HepG2 (cell line): ENCODE data around the gene MVK. TPM values are rescaled to one million over a fixed set of nuclear protein-coding genes. Genes with fewer than 3 reads are reported as not detected.

Experiments used
- BHLHE40 ChIP-seq: IDR thresholded peaks from 2 replicates; pipeline ENCODE4 v1.6.1; 2011; ENCODE audit warnings: low read length, improper control_type of control experiment
- FOXK1 ChIP-seq: sonication (generic); formaldehyde crosslinking; IDR thresholded peaks from 2 replicates; pipeline ENCODE4 v1.4.0; 2020; ENCODE audit warnings: low read depth, missing genetic modification reagents, borderline replicate concordance
- FOXP1 ChIP-seq, 2 experiments: fragments of 450-650 bp in 1 of 2; IDR thresholded peaks; 2 replicates each; pipeline ENCODE4 v1.6.1; 2017 to 2018; ENCODE audit warnings: antibody characterized with exemption in 1 of 2
- HNRNPK ChIP-seq: fragments of 200-400 bp; formaldehyde crosslinking; IDR thresholded peaks from 2 replicates; pipeline ENCODE4 v1.6.1; 2018; ENCODE audit warnings: low read length, low read depth, moderate library complexity, mild to moderate bottlenecking; ENCODE audit not compliant: poor library complexity, severe bottlenecking
- MYC ChIP-seq: sonication (generic); formaldehyde crosslinking; IDR thresholded peaks from 2 replicates; pipeline ENCODE4 v1.9.0; 2021; ENCODE audit warnings: missing genetic modification reagents, borderline replicate concordance
- NFE2L2 ChIP-seq: fragments of 150-350 bp; IDR thresholded peaks from 2 replicates; pipeline ENCODE4 v1.6.1; 2014; ENCODE audit warnings: low read length
- NONO ChIP-seq, 2 experiments: fragments of 450-650 bp in 1 of 2; sonication (generic) in 1 of 2; formaldehyde crosslinking in 1 of 2; IDR thresholded peaks in 1 of 2; conservative IDR thresholded peaks in 1 of 2; 2 replicates each; pipeline versions ENCODE4 v1.6.1 to v1.8.0; 2017 to 2022; ENCODE audit warnings: mild to moderate bottlenecking in 1 of 2, missing genetic modification reagents in 1 of 2, moderate library complexity in 1 of 2
- NR2C2 ChIP-seq: sonication (generic); formaldehyde crosslinking; IDR thresholded peaks from 2 replicates; pipeline ENCODE4 v1.4.0; 2020; ENCODE audit warnings: missing genetic modification reagents, mild to moderate bottlenecking, moderate library complexity, borderline replicate concordance
- PHF21A ChIP-seq: sonication (generic); formaldehyde crosslinking; IDR thresholded peaks from 2 replicates; pipeline ENCODE4 v1.5.0; 2020; ENCODE audit warnings: mild to moderate bottlenecking, missing genetic modification reagents
- POLR2G ChIP-seq: fragments of 200-400 bp; formaldehyde crosslinking; IDR thresholded peaks from 2 replicates; pipeline ENCODE4 v1.6.1; 2018; ENCODE audit warnings: mild to moderate bottlenecking, low read depth, low read length, moderate library complexity
- RXRA ChIP-seq: sonication (generic); formaldehyde crosslinking; IDR thresholded peaks from 2 replicates; pipeline ENCODE4 v1.5.1; 2020; ENCODE audit warnings: missing genetic modification reagents
- SIN3B ChIP-seq: fragments of 150-350 bp; IDR thresholded peaks from 2 replicates; pipeline ENCODE4 v1.6.1; 2014; ENCODE audit warnings: low read length
- TEAD2 ChIP-seq: sonication (generic); formaldehyde crosslinking; IDR thresholded peaks from 2 replicates; pipeline ENCODE4 v1.9.0; 2021; ENCODE audit warnings: missing genetic modification reagents
- TMF1 ChIP-seq: sonication (generic); formaldehyde crosslinking; IDR thresholded peaks from 2 replicates; pipeline ENCODE4 v1.8.1; 2022; ENCODE audit warnings: low read depth, missing genetic modification reagents
- YEATS2 ChIP-seq: sonication (generic); formaldehyde crosslinking; IDR thresholded peaks from 2 replicates; pipeline ENCODE4 v1.4.0; 2020; ENCODE audit warnings: missing genetic modification reagents, borderline replicate concordance
- ZFY ChIP-seq: sonication (generic); formaldehyde crosslinking; IDR thresholded peaks from 2 replicates; pipeline ENCODE4 v1.4.0; 2020; ENCODE audit warnings: missing genetic modification reagents
- ZNF296 ChIP-seq: sonication (generic); formaldehyde crosslinking; conservative IDR thresholded peaks from 2 replicates; pipeline ENCODE4 v1.5.0; 2020; ENCODE audit warnings: mild to moderate bottlenecking, missing genetic modification reagents
- ZNF441 ChIP-seq: sonication (generic); formaldehyde crosslinking; IDR thresholded peaks from 2 replicates; pipeline ENCODE4 v1.7.0; 2021; ENCODE audit warnings: missing genetic modification reagents, borderline replicate concordance
- ZNF550 ChIP-seq: sonication (generic); formaldehyde crosslinking; IDR thresholded peaks from 2 replicates; pipeline ENCODE4 v1.4.0; 2020; ENCODE audit warnings: mild to moderate bottlenecking, missing genetic modification reagents, borderline replicate concordance
- ZNF768 ChIP-seq: sonication (generic); formaldehyde crosslinking; IDR thresholded peaks from 2 replicates; pipeline ENCODE4 v1.4.0; 2020; ENCODE audit warnings: missing genetic modification reagents
- ZNF772 ChIP-seq: sonication (generic); formaldehyde crosslinking; IDR thresholded peaks from 2 replicates; pipeline ENCODE4 v1.5.0; 2020; ENCODE audit warnings: mild to moderate bottlenecking, missing genetic modification reagents
- ZNF780A ChIP-seq: sonication (generic); formaldehyde crosslinking; IDR thresholded peaks from 2 replicates; pipeline ENCODE4 v1.8.0; 2022; ENCODE audit warnings: mild to moderate bottlenecking, missing genetic modification reagents, moderate library complexity
- polyA plus RNA-seq, 8 experiments: library from polyadenylated mRNA; depleted of rRNA in 3 of 8; stranded (reverse) in 7 of 8; unstranded in 1 of 8; fragments of >200 nt; fragmentation: Illumina TruSeq in 4 of 8; extraction: Trizol in 4 of 8; gene quantifications; 2 replicates each; pipeline versions ENCODE4 v1.2.1 to v1.2.3, GENCODE V29; 2011 to 2016; ENCODE audit warnings: low read depth in 4 of 8, missing spikeins in 1 of 8, mixed read lengths in 1 of 8; ENCODE audit not compliant: insufficient read depth in 1 of 8
- total RNA-seq, 5 experiments: library from RNA; depleted of rRNA; stranded (reverse); fragments of >200 nt; fragmentation: Illumina TruSeq; extraction: Trizol; gene quantifications; 2 replicates each; pipeline ENCODE4 v1.2.3, GENCODE V29; 2016; ENCODE audit warnings: low read depth in 1 of 5
- TF ChIP-seq, protein P1 (sequence below): IDR thresholded peaks from 2 replicates; pipeline ENCODE4 v1.6.1; 2016; ENCODE audit warnings: missing genetic modification reagents, missing compliant biosample characterization
- TF ChIP-seq, protein P2 (sequence below): sonication (generic); formaldehyde crosslinking; IDR thresholded peaks from 2 replicates; pipeline ENCODE4 v1.4.0; 2020; ENCODE audit warnings: missing genetic modification reagents
- TF ChIP-seq, protein P3 (sequence below): sonication (generic); formaldehyde crosslinking; IDR thresholded peaks from 2 replicates; pipeline ENCODE4 v1.5.1; 2020; ENCODE audit warnings: mild to moderate bottlenecking, moderate library complexity, missing genetic modification reagents
- TF ChIP-seq, protein P4 (sequence below): IDR thresholded peaks from 2 replicates; pipeline ENCODE4 v1.6.1; 2016; ENCODE audit warnings: mild to moderate bottlenecking

The MVK gene
- total and polyA plus RNA-seq, 2 of the 13 experiments (the other 11 are each of a cell fraction or from before 2014, with no cell fraction given), result 11.6 to 66.9 TPM

DNA sequence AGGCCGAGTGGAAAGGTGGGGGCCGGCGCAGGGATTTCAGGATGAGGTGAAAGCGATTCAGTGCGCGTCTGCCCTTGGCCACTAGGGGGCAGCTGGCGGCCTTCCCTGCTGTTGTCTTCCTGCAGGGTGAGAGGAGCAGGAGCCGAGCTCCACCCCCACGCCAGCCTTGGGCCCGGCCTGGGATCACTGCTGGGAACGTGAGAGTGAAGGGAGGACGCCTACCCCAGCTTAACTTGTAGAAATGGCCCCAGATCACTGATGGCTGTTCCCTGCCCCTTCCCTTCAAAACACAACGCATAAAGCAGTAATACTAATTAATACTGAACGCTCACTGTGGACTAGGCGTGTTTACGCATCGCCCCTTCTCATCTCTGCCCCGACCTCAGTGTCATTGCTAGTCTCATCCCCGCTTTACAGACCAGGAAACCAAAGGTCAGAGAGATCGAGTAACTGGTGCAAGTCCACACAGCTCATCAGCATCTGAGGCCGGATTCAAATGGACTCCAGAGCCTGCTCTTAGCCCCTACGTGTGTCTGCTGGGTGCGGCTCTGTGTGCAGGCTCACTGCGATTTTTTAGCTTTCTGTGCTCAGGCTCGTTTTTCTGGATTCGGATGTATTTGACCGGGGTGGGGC lies 24.3 kb downstream of the MVK start (continued):
- TF ChIP-seq, protein P1, sequence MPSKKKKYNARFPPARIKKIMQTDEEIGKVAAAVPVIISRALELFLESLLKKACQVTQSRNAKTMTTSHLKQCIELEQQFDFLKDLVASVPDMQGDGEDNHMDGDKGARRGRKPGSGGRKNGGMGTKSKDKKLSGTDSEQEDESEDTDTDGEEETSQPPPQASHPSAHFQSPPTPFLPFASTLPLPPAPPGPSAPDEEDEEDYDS (CRISPR knock-in tag), result 0 out of 2 replicates have a peak, but pooled peaks have one; percentile 12
- TF ChIP-seq, protein P2, sequence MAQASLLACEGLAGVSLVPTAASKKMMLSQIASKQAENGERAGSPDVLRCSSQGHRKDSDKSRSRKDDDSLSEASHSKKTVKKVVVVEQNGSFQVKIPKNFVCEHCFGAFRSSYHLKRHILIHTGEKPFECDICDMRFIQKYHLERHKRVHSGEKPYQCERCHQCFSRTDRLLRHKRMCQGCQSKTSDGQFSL, result no peak; the same call in 1 of the 2 replicates
- TF ChIP-seq NONO (IDR thresholded peaks at IDR 0.05) (no peak), NONO (CRISPR knock-in tag; conservative IDR thresholded peaks at IDR 0.05) (peak; percentile 56; the same call in 1 of the 2 replicates), TMF1 (CRISPR knock-in tag) (0 out of 2 replicates have a peak, but pooled peaks have one; percentile 19), HNRNPK (no peak), SIN3B (no peak), ZNF550 (CRISPR knock-in tag) (0 out of 2 replicates have a peak, but pooled peaks have one; percentile 74), ZNF768 (CRISPR knock-in tag) (peak; percentile 94), YEATS2 (peak; percentile 69; the same call in 1 of the 2 replicates), ZNF296 (CRISPR knock-in tag) (no peak), ZNF780A (CRISPR knock-in tag) (no peak), MYC (CRISPR knock-in tag) (peak; percentile 38; the same call in 1 of the 2 replicates), PHF21A (peak; percentile 62), NFE2L2 (no peak), TEAD2 (CRISPR knock-in tag) (no peak), ZNF772 (peak; percentile 6; the same call in 1 of the 2 replicates), ZNF441 (CRISPR knock-in tag) (peak; percentile 49; the same call in 1 of the 2 replicates), FOXK1 (CRISPR knock-in tag) (peak; percentile 78; the same call in 1 of the 2 replicates), BHLHE40 (peak; percentile 56), RXRA (no peak), NR2C2 (peak; percentile 55), POLR2G (peak; percentile 66), FOXP1 (IDR thresholded peaks at IDR 0.05) (no peak), FOXP1 (CRISPR knock-in tag; IDR thresholded peaks at IDR 0.05) (peak; percentile 27; the same call in 1 of the 2 replicates), ZFY (CRISPR knock-in tag) (peak; percentile 57)
- TF ChIP-seq, protein P3, sequence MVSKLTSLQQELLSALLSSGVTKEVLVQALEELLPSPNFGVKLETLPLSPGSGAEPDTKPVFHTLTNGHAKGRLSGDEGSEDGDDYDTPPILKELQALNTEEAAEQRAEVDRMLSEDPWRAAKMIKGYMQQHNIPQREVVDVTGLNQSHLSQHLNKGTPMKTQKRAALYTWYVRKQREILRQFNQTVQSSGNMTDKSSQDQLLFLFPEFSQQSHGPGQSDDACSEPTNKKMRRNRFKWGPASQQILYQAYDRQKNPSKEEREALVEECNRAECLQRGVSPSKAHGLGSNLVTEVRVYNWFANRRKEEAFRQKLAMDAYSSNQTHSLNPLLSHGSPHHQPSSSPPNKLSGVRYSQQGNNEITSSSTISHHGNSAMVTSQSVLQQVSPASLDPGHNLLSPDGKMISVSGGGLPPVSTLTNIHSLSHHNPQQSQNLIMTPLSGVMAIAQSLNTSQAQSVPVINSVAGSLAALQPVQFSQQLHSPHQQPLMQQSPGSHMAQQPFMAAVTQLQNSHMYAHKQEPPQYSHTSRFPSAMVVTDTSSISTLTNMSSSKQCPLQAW (CRISPR knock-in tag), result peak; percentile 50; the same call in 1 of the 2 replicates
- TF ChIP-seq, protein P4, sequence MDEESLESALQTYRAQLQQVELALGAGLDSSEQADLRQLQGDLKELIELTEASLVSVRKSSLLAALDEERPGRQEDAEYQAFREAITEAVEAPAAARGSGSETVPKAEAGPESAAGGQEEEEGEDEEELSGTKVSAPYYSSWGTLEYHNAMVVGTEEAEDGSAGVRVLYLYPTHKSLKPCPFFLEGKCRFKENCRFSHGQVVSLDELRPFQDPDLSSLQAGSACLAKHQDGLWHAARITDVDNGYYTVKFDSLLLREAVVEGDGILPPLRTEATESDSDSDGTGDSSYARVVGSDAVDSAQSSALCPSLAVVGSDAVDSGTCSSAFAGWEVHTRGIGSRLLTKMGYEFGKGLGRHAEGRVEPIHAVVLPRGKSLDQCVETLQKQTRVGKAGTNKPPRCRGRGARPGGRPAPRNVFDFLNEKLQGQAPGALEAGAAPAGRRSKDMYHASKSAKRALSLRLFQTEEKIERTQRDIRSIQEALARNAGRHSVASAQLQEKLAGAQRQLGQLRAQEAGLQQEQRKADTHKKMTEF (CRISPR knock-in tag), result no peak
